MM.1S (cell line): ENCODE measurements around the gene SORT1.

ENCODE experiments used
- CTCF ChIP-seq: fragments of 300-600 bp; sonication (generic); IDR thresholded peaks from 2 replicates; pipeline ENCODE4 v1.5.1; 2016; ENCODE audit warnings: antibody characterized with exemption, low read length, mixed read lengths
- EZH2 ChIP-seq: fragments of 300-600 bp; sonication (generic); optimal IDR thresholded peaks from 2 replicates; pipeline ENCODE3; 2017; ENCODE audit warnings: low read depth, mild to moderate bottlenecking, antibody characterized with exemption, low read length, mixed read lengths
- EZH2phosphoT487 ChIP-seq: fragments of 300-600 bp; sonication (generic); IDR thresholded peaks from 2 replicates; pipeline ENCODE4 v1.6.1; 2018; ENCODE audit warnings: antibody characterized with exemption, low read length

GRCh38 chr1:109404838-109405237, 7.1 kb upstream of the SORT1 start:
- no peak for TF ChIP-seq CTCF
- no peak for TF ChIP-seq EZH2
- no peak for TF ChIP-seq EZH2phosphoT487
